HepG2 (cell line): ENCODE data around the gene STRN4. TPM values are rescaled to one million over a fixed set of nuclear protein-coding genes. Genes with fewer than 3 reads are reported as not detected.
A peak's percentile ranks its signal among the peaks of the same experiment; 100 is the strongest.

Experiments
- DR1 ChIP-seq: sonication (generic); formaldehyde crosslinking; IDR thresholded peaks from 2 replicates; pipeline ENCODE4 v1.8.0; 2021; ENCODE audit warnings: mild to moderate bottlenecking, missing genetic modification reagents, inconsistent platforms
- IKZF1 ChIP-seq: fragments of 450-650 bp; IDR thresholded peaks from 2 replicates; pipeline ENCODE4 v1.7.1; 2016
- NCOA2 ChIP-seq: sonication (generic); formaldehyde crosslinking; IDR thresholded peaks from 2 replicates; pipeline ENCODE4 v1.8.0; 2022; ENCODE audit warnings: inconsistent platforms
- NCOA5 ChIP-seq: sonication (generic); formaldehyde crosslinking; IDR thresholded peaks from 2 replicates; pipeline ENCODE4 v1.4.0; 2020; ENCODE audit warnings: missing genetic modification reagents
- RBFOX2 ChIP-seq: fragments of 200-400 bp; formaldehyde crosslinking; IDR thresholded peaks from 2 replicates; pipeline ENCODE4 v1.6.1; 2017; ENCODE audit warnings: low read depth, mild to moderate bottlenecking, low read length
- SIN3A ChIP-seq: IDR thresholded peaks from 2 replicates; pipeline ENCODE4 v1.6.1; 2011; ENCODE audit warnings: low read depth, mild to moderate bottlenecking, control low read depth, low read length, borderline replicate concordance
- TBX2 ChIP-seq: sonication (generic); formaldehyde crosslinking; IDR thresholded peaks from 2 replicates; pipeline ENCODE4 v1.5.0; 2020; ENCODE audit warnings: missing genetic modification reagents, mild to moderate bottlenecking, borderline replicate concordance
- TRIM24 ChIP-seq: sonication (generic); formaldehyde crosslinking; IDR thresholded peaks from 2 replicates; pipeline ENCODE4 v1.8.0; 2022; ENCODE audit warnings: mild to moderate bottlenecking, missing genetic modification reagents
- ZKSCAN1 ChIP-seq: fragments of 150-350 bp; IDR thresholded peaks from 2 replicates; pipeline ENCODE4 v1.6.1; 2014; ENCODE audit warnings: low read length
- ZNF124 ChIP-seq: sonication (generic); formaldehyde crosslinking; IDR thresholded peaks from 2 replicates; pipeline ENCODE4 v1.4.0; 2020; ENCODE audit warnings: missing genetic modification reagents
- ZNF558 ChIP-seq: sonication (generic); formaldehyde crosslinking; IDR thresholded peaks from 2 replicates; pipeline ENCODE4 v1.9.0; 2022; ENCODE audit warnings: mild to moderate bottlenecking, missing genetic modification reagents, borderline replicate concordance
- ZNF616 ChIP-seq: sonication (generic); formaldehyde crosslinking; IDR thresholded peaks from 2 replicates; pipeline ENCODE4 v1.5.0; 2020; ENCODE audit warnings: low read depth, mild to moderate bottlenecking, missing genetic modification reagents
- ZNF660 ChIP-seq: sonication (generic); formaldehyde crosslinking; IDR thresholded peaks from 2 replicates; pipeline ENCODE4 v1.5.1; 2020; ENCODE audit warnings: mild to moderate bottlenecking, low read depth, missing genetic modification reagents, borderline replicate concordance
- ZNF761 ChIP-seq: sonication (generic); formaldehyde crosslinking; conservative IDR thresholded peaks from 2 replicates; pipeline ENCODE4 v1.4.0; 2020; ENCODE audit warnings: mild to moderate bottlenecking, missing genetic modification reagents
- ZNF883 ChIP-seq: sonication (generic); formaldehyde crosslinking; IDR thresholded peaks from 2 replicates; pipeline ENCODE4 v1.5.1; 2020; ENCODE audit warnings: mild to moderate bottlenecking, missing genetic modification reagents; ENCODE audit errors: not compliant biosample characterization
- polyA plus RNA-seq, 8 experiments: library from polyadenylated mRNA; depleted of rRNA in 3 of 8; stranded (reverse) in 7 of 8; unstranded in 1 of 8; fragments of >200 nt; fragmentation: Illumina TruSeq in 4 of 8; extraction: Trizol in 4 of 8; gene quantifications; 2 replicates each; pipeline versions ENCODE4 v1.2.1 to v1.2.3, GENCODE V29; 2011 to 2016; ENCODE audit warnings: low read depth in 4 of 8, missing spikeins in 1 of 8, mixed read lengths in 1 of 8; ENCODE audit not compliant: insufficient read depth in 1 of 8
- total RNA-seq, 5 experiments: library from RNA; depleted of rRNA; stranded (reverse); fragments of >200 nt; fragmentation: Illumina TruSeq; extraction: Trizol; gene quantifications; 2 replicates each; pipeline ENCODE4 v1.2.3, GENCODE V29; 2016; ENCODE audit warnings: low read depth in 1 of 5
- TF ChIP-seq, protein P1 (sequence below), 2 experiments: sonication (generic) in 1 of 2; formaldehyde crosslinking in 1 of 2; IDR thresholded peaks; 2 replicates each; pipeline versions ENCODE4 v1.5.1 to v1.6.1; 2011 to 2020; ENCODE audit warnings: borderline replicate concordance in 1 of 2, low read depth in 1 of 2, low read length in 1 of 2, mild to moderate bottlenecking in 1 of 2, missing genetic modification reagents in 1 of 2, moderate library complexity in 1 of 2
- TF ChIP-seq, protein P2 (sequence below): sonication (generic); formaldehyde crosslinking; IDR thresholded peaks from 2 replicates; pipeline ENCODE4; 2020; ENCODE audit warnings: missing genetic modification reagents, mild to moderate bottlenecking, borderline replicate concordance
- TF ChIP-seq, protein P3 (sequence below): sonication (generic); formaldehyde crosslinking; IDR thresholded peaks from 2 replicates; pipeline ENCODE4 v1.4.0; 2020; ENCODE audit warnings: mild to moderate bottlenecking, missing genetic modification reagents
- TF ChIP-seq, protein P4 (sequence below): IDR thresholded peaks from 2 replicates; pipeline ENCODE4 v1.6.1; 2016

The STRN4 gene
- total and polyA plus RNA-seq, 2 of the 13 experiments (the other 11 are each of a cell fraction or from before 2014, with no cell fraction given) = 43.1 to 57.3 TPM

DNA sequence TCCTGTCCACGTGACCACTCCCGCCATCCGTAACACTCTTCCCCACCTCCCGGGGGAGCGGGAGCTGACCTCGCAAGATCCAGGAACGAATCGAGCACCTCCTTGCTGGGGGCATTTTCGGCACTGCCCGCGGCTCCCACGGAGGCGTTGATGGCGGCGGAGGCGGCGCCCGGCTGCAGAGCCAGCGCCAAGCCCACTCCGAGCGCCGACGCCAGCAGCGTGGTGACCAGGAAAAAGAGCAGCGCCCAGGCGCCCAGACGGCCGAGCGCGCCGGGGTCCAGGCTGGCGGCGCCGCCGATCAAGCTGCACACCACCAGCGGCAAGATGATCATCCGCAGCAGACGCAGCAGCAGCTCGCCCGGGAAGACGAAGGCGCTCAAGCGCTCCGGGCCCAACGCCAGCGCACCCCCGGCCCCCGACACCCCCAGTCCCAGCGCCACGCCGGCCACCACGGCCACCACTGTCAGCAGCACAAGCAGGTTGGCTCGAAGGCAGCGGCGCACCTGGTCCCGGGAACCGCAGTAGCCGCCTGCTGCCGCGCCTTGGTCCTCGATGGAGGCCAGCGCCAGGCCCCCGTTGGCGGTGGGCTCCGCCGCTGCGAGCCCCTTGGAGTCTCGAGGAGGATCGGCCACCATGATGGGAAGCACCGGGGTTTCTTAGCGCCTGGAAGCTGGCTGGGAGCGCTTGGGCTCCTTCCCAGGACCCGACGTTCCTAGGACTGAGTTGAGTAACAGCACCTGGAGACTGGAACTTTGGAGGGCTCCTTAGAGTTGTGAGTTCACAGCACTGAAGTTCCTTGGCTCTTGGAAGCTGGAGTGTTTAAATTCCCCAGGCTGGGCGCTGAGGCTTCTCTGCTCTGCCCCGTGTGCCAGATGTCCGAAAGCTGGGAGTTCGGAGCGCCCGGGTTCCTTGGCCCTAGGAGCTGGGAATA is 41.3 kb upstream of the STRN4 start (continued):
- TF ChIP-seq ZNF558 = 0 out of 2 replicates have a peak, but pooled peaks have one; percentile 50
- TF ChIP-seq, protein P1, sequence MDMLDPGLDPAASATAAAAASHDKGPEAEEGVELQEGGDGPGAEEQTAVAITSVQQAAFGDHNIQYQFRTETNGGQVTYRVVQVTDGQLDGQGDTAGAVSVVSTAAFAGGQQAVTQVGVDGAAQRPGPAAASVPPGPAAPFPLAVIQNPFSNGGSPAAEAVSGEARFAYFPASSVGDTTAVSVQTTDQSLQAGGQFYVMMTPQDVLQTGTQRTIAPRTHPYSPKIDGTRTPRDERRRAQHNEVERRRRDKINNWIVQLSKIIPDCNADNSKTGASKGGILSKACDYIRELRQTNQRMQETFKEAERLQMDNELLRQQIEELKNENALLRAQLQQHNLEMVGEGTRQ (IDR thresholded peaks at IDR 0.05; ENCODE audit: low read depth, low read length) = peak; percentile 66; the same call in 1 of the 2 replicates
- TF ChIP-seq, protein P1 (CRISPR knock-in tag; IDR thresholded peaks at IDR 0.05; ENCODE audit: borderline replicate concordance) = no peak
- no peak for TF ChIP-seq IKZF1
- TF ChIP-seq TBX2 (CRISPR knock-in tag) = peak; percentile 66; the same call in 1 of the 2 replicates
- TF ChIP-seq ZNF616 (CRISPR knock-in tag) = 0 out of 2 replicates have a peak, but pooled peaks have one; percentile 52
- TF ChIP-seq, protein P2, sequence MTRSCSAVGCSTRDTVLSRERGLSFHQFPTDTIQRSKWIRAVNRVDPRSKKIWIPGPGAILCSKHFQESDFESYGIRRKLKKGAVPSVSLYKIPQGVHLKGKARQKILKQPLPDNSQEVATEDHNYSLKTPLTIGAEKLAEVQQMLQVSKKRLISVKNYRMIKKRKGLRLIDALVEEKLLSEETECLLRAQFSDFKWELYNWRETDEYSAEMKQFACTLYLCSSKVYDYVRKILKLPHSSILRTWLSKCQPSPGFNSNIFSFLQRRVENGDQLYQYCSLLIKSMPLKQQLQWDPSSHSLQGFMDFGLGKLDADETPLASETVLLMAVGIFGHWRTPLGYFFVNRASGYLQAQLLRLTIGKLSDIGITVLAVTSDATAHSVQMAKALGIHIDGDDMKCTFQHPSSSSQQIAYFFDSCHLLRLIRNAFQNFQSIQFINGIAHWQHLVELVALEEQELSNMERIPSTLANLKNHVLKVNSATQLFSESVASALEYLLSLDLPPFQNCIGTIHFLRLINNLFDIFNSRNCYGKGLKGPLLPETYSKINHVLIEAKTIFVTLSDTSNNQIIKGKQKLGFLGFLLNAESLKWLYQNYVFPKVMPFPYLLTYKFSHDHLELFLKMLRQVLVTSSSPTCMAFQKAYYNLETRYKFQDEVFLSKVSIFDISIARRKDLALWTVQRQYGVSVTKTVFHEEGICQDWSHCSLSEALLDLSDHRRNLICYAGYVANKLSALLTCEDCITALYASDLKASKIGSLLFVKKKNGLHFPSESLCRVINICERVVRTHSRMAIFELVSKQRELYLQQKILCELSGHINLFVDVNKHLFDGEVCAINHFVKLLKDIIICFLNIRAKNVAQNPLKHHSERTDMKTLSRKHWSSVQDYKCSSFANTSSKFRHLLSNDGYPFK (CRISPR knock-in tag) = peak; percentile 17; the same call in 1 of the 2 replicates
- peak; percentile 45; the same call in 1 of the 2 replicates for TF ChIP-seq SIN3A
- no peak for TF ChIP-seq DR1 (CRISPR knock-in tag)
- TF ChIP-seq, protein P3, sequence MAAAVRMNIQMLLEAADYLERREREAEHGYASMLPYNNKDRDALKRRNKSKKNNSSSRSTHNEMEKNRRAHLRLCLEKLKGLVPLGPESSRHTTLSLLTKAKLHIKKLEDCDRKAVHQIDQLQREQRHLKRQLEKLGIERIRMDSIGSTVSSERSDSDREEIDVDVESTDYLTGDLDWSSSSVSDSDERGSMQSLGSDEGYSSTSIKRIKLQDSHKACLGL (CRISPR knock-in tag) = peak; percentile 19; the same call in 1 of the 2 replicates
- peak; percentile 83 for TF ChIP-seq RBFOX2
- no peak for TF ChIP-seq ZKSCAN1
- no peak for TF ChIP-seq NCOA2
- TF ChIP-seq ZNF761 (CRISPR knock-in tag) = no peak; the same call in 1 of the 2 replicates
- TF ChIP-seq ZNF660 (CRISPR knock-in tag) = no peak
- TF ChIP-seq ZNF883 (CRISPR knock-in tag) = no peak
- TF ChIP-seq NCOA5 = no peak
- TF ChIP-seq, protein P4, sequence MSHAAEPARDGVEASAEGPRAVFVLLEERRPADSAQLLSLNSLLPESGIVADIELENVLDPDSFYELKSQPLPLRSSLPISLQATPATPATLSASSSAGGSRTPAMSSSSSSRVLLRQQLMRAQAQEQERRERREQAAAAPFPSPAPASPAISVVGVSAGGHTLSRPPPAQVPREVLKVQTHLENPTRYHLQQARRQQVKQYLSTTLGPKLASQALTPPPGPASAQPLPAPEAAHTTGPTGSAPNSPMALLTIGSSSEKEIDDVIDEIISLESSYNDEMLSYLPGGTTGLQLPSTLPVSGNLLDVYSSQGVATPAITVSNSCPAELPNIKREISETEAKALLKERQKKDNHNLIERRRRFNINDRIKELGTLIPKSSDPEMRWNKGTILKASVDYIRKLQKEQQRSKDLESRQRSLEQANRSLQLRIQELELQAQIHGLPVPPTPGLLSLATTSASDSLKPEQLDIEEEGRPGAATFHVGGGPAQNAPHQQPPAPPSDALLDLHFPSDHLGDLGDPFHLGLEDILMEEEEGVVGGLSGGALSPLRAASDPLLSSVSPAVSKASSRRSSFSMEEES = peak; percentile 51; the same call in 1 of the 2 replicates
- 0 out of 2 replicates have a peak, but pooled peaks have one; percentile 3 for TF ChIP-seq ZNF124
- no peak for TF ChIP-seq TRIM24 (CRISPR knock-in tag)
